ENCODE results near the gene HRH2.

HRH2 gene

DNA sequence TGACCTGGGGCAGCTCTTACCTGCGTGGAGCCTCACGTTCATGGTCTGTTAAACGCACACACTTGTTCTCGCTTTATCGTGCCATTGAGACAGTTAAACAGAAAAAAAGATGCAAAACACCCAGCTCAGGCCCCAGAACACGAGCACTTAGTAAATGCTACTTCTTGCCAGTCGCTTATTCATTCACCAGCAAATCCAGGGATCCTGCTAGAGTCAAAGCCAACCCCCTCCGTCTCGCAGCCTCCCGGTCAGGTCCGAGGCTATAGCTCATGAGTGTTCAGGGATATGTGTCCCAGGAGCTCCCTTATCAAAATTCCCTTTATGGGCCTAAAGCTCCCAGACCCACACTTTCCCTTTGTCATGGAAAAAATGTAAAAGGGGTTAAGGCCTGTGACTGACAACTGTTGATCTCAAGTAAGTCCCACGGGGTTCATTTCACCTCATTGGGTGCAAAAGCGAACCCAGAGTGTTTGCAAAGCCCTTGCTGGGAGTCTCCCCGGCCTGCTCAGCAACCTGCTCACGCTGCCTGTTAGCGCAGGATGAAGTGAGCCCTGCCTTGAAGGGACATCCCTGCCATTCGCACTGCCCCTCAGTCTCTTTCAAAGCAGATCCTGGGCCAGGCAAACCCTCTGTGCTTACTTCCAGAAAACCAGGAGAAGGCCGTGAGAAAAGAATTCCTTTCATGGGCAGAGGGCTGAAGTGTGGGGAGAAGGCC lies 40.7 kb downstream of the HRH2 start:
- no peak for TF ChIP-seq GATA2 (IDR thresholded peaks at IDR 0.05; ENCODE audit: low read depth, low read length)
- no peak for TF ChIP-seq GATA3 (IDR thresholded peaks at IDR 0.05; ENCODE audit: low read depth, low read length)

DNA sequence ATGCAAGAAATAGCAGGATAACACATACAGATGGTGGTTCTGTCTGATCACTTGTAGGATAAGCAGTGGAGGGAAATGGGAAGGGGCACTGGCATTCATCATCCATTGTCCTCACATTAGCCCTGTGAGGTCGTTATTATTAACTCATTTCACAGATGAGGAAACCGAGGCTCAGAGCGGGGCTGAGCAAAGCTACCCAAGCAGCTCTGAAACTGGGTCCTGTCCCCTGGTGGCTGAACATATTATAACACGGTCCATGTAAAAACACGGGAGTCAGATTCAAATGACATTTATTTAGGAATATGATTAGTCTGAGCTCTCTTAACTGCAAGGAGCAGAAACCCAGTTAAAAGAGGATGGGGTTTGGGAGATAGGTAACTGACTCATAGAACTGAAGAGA lies 43.1 kb downstream of the HRH2 start:
- TF ChIP-seq GATA3 (IDR thresholded peaks at IDR 0.05; ENCODE audit: low read depth, low read length) (no peak), GATA2 (IDR thresholded peaks at IDR 0.05; ENCODE audit: low read depth, low read length) (peak; percentile 33; the same call in 1 of the 2 replicates)

DNA sequence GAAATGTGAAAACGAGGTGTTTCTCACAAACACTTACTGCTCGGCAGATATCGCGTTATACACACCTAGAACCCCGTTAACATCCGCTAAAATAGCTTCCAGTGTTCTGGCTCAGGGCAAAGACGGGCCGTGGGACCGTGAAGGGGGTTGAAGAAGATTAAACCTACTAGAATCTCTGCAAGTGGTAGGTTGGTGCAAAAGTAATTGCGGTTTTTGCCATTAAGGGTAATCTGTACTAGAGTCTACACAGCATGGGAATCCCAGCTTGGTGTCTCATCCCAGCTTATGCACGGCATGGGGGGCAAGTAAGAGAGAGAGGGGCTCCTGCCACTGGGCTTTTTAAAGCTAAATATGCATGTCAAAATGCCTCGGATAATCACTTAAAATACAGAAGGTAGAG lies 43.9 kb downstream of the HRH2 start:
- TF ChIP-seq GATA3 (IDR thresholded peaks at IDR 0.05; ENCODE audit: low read depth, low read length) (no peak), GATA2 (IDR thresholded peaks at IDR 0.05; ENCODE audit: low read depth, low read length) (no peak)

DNA sequence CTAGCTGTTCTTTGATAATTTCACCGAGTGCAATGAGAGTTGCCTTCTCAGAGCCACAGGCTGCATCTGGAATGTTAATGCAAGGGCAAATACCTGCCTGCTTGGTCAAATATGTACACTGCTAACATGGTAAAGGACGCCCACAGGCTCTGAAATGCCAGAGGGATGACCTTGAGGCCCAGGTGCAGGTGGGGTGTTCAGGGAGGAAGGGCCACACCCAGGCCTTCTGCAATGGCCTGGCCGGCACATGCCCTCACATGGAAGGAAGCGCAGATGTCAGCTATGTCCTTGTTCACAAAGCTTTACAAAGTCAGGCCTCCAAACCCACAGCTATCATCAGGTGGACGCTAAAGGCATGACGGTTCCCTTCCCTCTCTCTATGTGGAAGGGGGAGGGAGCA lies 48.6 kb downstream of the HRH2 start:
- no peak for TF ChIP-seq GATA3 (IDR thresholded peaks at IDR 0.05; ENCODE audit: low read depth, low read length)
- TF ChIP-seq GATA2 (IDR thresholded peaks at IDR 0.05; ENCODE audit: low read depth, low read length) = no peak

DNA sequence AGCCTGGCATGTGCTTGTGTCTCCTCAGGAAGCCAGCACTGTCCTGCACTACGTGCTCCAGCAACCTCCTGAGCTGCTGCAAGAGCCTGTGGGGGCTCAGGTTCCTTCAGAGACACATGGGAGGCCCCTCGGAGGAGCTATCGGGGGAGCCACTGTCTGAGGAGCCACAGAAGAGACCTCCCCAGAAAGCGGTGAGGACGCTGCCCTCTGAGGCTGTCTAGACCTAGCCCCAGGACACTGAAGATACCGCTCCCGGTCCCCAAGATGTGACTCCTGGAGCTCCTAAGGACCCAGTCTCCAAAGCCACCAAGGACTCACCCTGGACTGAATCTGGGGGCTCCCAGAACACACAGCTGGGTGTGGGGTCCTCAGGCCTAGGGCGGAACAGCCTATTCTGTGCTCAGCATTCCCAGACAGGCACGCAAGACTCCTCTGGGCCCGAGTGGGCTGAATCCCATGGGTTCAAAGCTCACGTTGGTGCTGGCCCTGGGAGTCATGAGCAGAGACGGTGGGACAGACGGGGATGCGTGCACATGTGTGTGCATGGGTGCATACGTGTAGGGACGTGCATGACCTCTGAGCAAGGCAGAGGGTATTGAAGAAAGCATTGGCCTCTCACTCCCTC lies 50.0 kb downstream of the HRH2 start:
- TF ChIP-seq GATA2 (IDR thresholded peaks at IDR 0.05; ENCODE audit: low read depth, low read length) (no peak), GATA3 (IDR thresholded peaks at IDR 0.05; ENCODE audit: low read depth, low read length) (no peak)

DNA sequence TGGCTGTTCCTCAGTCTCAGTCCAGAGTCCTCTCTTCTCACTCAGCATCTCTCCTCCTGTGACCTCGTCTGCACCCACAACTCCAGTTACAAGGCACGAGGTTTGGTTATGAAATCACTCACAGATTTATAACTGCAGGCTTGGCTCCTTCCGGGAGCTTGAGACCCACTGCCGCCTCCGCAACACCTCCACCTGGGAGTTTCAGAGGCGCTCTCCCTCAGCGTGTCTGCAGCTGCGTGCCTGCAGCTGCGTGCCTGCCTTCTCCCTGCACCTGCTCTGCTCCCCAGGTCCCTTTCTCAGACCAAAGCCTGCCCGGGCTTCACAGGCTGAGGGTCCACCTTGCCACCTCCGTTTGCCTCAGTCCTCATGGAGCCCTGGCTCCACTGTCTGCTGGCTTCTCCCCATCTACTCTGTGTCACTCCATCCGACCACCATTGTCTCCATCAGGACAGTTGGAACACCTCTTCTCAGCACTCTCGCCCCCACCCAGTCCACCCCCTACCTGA lies 51.5 kb downstream of the HRH2 start:
- TF ChIP-seq GATA3 (IDR thresholded peaks at IDR 0.05; ENCODE audit: low read depth, low read length) = no peak
- TF ChIP-seq GATA2 (IDR thresholded peaks at IDR 0.05; ENCODE audit: low read depth, low read length) = no peak

DNA sequence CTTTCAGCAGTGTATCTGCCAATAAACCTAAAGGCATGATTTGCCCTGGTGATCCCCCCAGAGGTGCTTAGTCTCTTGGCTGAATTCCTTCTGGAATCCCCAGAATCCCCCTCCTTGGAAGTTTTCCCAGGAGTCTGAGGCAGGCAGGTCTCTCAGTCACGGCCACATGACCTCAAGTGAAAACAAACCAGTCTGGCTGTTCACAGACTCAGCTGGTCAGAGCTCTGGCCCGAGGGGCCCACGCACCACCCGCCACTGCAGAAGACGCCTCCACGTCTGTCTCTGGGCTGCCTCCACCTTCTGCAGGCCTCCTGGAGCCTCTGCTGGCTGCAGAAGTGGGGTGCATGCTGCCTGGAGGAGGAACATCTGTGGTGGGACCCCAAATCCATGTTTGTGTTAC lies 52.5 kb downstream of the HRH2 start:
- TF ChIP-seq GATA2 (IDR thresholded peaks at IDR 0.05; ENCODE audit: low read depth, low read length) (no peak), GATA3 (IDR thresholded peaks at IDR 0.05; ENCODE audit: low read depth, low read length) (no peak)

DNA sequence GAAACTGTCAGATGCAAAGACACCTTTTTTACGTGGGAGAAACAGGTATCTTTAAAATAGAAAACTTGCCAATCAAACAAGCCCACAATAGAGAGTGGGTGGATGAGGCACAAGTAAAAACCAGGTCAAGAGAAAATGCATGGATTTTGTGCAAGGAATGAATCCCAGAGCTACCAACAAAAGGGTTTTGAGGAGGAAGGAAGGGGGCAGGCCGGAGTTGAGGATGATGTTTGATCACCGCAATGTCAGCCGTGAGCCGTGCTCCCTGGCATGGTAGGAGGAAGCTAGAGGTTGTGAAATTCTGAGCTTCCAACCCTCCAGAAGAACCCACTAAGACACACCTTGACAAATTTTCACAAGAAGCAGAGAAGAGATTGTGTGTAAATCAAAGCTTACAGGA lies 53.2 kb downstream of the HRH2 start:
- TF ChIP-seq GATA3 (IDR thresholded peaks at IDR 0.05; ENCODE audit: low read depth, low read length) (no peak), GATA2 (IDR thresholded peaks at IDR 0.05; ENCODE audit: low read depth, low read length) (no peak)

DNA sequence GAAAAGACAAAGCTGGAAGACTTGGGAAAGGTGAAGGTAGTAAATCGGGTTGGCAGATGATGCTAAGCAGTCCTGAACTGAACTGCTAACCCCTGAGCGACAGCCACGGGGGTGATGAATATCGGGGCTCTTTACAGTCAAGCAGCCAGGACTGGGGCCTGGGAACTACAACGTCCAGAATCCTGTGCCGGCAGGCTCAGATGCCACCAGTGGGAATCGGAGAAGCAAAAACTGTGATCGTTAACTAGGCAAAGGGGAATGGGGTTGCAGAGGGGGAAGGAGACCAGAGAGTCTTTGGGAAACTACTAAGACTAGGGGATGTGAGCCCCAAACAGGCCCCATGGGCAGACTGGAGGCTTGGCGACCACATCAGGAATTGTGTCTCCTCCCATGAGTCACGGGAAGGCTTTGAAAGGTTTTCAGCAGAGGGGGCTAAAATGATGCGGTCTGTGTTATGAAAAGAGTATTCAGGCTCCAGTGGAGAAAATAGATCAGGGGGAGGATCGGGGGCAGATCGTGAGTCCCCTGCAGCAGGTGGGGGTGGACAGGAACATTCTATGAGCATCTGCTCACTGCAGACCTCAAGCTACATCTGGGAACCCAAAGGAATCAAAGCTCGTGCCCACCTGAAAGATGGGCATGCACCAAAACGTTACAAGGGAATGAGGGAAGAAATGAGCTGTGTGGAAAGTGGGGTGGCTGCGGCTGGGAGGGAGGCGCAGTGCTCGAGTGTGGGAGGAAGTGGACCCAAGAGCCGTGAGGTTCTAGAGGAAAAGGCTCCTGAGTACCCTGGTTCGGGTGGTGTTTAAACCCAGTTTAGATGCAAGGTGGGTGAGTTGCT lies 53.8 kb downstream of the HRH2 start:
- TF ChIP-seq GATA3 (IDR thresholded peaks at IDR 0.05; ENCODE audit: low read depth, low read length) (no peak), GATA2 (IDR thresholded peaks at IDR 0.05; ENCODE audit: low read depth, low read length) (no peak)

DNA sequence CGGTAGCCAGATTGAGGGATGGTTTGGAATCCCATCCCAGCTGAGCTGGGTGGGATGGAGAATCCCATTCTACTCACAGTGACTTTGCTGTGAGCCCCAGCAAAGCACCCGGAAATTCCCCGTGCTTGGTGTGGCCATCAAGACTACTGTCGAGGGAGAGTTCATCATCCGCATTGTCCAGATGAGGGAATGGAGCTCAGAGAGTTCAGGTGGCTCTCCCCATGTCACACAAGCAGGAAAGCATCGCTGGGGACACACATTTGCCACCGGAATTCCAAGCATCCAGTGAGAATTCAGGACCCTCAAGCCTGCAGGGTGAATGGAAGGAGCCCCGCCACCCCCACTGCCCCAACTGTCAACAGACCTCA lies 54.4 kb downstream of the HRH2 start:
- TF ChIP-seq GATA3 (IDR thresholded peaks at IDR 0.05; ENCODE audit: low read depth, low read length) = no peak
- TF ChIP-seq GATA2 (IDR thresholded peaks at IDR 0.05; ENCODE audit: low read depth, low read length) = no peak

DNA sequence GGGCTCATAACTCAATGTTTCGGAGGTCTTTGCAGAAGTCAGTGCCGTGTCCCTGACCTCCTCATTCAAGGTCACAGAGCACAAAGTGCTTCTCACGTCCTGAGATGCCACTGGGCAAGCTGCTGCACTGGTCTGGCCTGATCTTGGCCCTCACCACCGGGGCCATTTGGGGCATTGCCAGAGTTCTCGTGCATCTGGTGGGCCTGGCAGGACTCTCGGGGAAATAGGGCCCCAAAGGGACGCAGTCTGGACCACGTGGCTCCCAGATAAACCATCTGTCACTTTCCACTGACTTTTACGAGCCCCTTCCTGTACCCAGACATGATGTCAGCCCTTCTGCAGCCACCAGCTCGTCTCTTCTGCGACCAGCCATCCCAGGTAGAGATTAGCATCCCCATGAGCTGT lies 54.8 kb downstream of the HRH2 start:
- TF ChIP-seq GATA2 (IDR thresholded peaks at IDR 0.05; ENCODE audit: low read depth, low read length) = no peak
- TF ChIP-seq GATA3 (IDR thresholded peaks at IDR 0.05; ENCODE audit: low read depth, low read length) = no peak

DNA sequence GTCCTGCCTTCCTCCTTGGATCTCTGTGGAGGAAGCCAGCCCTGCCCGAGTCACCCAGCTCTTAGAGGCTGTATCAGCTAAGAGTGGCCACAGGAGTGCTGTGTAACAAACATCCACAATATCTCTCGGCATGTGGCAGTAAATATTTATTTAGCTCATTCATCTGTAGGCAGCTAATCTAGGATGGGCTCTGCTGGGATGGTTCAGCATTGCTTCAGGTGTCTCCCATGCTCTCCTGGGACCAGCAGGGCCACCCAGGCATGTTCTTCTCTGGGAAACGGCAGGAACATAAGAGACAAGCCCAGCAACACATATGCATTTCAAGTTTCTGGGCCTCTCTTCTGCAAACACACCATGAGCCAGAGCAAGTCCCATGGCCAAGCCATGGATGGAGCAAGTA lies 56.1 kb downstream of the HRH2 start:
- no peak for TF ChIP-seq GATA2 (IDR thresholded peaks at IDR 0.05; ENCODE audit: low read depth, low read length)
- TF ChIP-seq GATA3 (IDR thresholded peaks at IDR 0.05; ENCODE audit: low read depth, low read length) = no peak

DNA sequence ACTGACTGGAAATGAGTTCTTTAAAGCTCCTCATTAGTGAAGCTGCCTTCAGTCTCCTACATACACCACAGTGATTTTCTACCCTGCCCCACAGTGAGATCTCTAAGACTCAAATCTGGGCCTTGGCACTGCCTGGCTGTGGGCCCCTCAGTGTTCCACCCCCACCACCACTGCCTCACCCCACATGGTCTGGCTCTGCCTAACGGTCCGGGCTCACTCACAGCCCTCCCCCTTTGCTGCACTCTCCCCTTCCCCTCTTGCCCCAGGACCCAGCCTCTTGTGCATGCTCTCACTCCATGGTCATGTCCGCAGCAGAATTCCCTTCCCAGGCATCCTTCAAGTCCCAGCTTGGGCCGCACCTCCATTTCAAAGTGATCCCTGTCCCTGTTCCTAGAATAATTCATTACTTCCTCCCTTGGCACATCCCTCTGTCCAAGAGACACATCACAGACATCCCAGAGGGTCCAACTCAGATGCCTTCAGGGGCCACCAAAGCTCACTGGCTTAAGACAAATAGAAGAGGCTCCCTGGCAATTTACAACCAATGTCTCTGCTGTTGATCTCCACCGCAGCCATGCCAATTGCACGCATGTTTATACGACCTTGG lies 56.7 kb downstream of the HRH2 start:
- TF ChIP-seq GATA2 (IDR thresholded peaks at IDR 0.05; ENCODE audit: low read depth, low read length) = no peak
- TF ChIP-seq GATA3 (IDR thresholded peaks at IDR 0.05; ENCODE audit: low read depth, low read length) = no peak
